Measurements from ENCODE around the gene WNK3.

DNA sequence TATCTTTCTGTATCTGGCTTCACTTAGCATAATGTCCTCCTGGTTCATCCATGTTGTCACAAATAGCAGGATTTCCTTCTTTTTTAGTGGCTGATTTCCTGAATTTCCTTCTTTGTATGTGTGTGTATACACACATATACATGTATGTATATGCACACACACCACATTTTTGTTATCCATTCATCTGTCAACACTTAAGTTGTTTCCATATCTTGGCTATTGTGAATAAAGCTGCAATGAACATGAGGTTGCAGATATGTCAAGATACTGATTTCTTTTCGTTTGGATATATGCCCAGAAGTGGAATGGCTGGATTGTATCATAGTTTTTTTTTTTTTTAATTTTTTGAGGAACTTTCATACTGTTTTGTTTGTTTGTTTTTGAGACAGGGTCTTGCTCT lies 76.2 kb downstream of the WNK3 start:
- TF ChIP-seq POLR2AphosphoS5 (IDR thresholded peaks at IDR 0.05) (no peak), CTCF (IDR thresholded peaks at IDR 0.05) (no peak), EP300 (IDR thresholded peaks at IDR 0.05; ENCODE audit: low read depth) (no peak), POLR2A (IDR thresholded peaks at IDR 0.05) (no peak)
